ENCODE data around the gene SNRPB2. TPM values are rescaled to one million over a fixed set of nuclear protein-coding genes. Genes with fewer than 3 reads are reported as not detected.

The SNRPB2 gene
- total RNA-seq, 4 donors from 2014 or later, result 23.0 to 38.1 (median 30.3) TPM

DNA sequence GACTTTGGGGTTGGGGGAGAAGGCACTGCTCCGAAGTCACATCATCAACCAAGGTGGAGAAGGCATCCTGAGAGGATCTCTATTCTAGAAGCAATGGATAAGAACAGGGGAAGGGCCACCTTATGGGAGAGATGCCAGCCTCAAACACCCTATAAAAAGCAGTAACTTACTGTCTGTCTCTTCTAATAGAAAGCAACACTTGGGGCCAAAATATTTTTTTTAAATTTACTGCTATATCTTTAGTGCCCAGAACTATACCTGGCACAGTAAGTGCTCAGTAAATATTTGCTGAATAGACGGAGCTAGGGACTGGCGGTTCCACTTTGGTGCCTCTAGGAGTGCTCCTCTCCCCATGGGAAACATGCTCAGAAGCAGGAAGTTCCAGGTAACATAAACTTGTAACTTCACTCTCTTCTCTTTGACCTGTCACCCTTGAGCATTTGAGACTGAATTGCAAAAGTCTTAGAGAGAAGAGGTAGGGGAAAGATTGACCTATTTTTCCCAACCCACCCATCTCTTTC is 17.5 kb downstream of the SNRPB2 start:
- TF ChIP-seq, protein P1, sequence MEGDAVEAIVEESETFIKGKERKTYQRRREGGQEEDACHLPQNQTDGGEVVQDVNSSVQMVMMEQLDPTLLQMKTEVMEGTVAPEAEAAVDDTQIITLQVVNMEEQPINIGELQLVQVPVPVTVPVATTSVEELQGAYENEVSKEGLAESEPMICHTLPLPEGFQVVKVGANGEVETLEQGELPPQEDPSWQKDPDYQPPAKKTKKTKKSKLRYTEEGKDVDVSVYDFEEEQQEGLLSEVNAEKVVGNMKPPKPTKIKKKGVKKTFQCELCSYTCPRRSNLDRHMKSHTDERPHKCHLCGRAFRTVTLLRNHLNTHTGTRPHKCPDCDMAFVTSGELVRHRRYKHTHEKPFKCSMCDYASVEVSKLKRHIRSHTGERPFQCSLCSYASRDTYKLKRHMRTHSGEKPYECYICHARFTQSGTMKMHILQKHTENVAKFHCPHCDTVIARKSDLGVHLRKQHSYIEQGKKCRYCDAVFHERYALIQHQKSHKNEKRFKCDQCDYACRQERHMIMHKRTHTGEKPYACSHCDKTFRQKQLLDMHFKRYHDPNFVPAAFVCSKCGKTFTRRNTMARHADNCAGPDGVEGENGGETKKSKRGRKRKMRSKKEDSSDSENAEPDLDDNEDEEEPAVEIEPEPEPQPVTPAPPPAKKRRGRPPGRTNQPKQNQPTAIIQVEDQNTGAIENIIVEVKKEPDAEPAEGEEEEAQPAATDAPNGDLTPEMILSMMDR (IDR thresholded peaks at IDR 0.05), result no peak
- ATAC-seq (ENCODE audit: low FRiP score) (no peak), DNase-seq (ENCODE audit: low spot score) (no peak)

DNA sequence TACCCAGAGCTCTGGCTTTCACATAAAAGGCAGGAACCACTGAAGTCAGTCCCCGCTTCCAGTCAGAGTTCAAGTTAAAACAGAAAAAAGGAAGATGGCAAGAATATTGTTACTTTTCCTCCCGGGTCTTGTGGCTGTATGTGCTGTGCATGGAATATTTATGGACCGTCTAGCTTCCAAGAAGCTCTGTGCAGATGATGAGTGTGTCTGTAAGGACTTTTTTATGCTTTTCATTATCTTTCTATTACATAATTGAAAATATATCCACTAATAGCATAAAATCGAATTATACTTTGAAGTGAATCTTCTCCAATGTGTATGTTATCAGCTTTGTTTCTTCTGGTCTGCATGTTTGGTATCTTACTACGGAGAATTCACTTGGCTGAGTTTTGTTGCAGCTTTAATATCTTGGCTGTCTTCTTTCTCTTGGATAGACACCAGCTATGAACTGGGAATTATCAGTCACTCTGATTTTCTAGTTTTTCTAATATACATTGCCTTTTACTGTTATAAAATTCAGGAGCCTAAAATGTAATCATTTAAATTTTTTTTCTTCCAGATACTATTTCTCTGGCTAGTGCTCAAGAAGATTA is 18.6 kb downstream of the SNRPB2 start, which contains the start of gene OTOR:
Gene OTOR, plus strand, starts transcription at position 51 of the 593 bp plus-strand sequence. Its CDS starts 44 bp downstream, at position 95.
- TF ChIP-seq, protein P1 (IDR thresholded peaks at IDR 0.05), result no peak
- DNase-seq (ENCODE audit: low spot score), result no peak
- ATAC-seq (ENCODE audit: low FRiP score), result no peak

DNA sequence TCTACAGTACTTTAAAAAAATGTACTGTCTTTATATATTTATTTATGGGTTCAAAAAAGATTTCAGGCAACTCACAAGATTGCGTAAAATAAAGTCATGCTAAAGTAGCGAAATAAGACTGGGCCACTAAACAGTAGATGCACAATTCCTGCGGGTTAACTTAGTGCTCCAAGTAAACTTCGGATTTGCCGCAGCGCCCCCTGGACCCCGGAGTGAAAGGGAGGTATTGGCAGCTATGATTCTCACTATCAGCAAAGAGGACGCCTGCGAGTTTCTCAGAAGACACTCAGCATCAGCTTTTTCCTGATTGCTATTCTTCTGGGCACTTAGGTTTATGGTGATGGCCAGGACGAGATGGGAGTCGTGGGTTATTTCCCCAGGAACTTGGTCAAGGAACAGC is 19.7 kb downstream of the SNRPB2 start:
- DNase-seq (ENCODE audit: low spot score) (no peak), ATAC-seq (ENCODE audit: low FRiP score) (no peak)
- TF ChIP-seq, protein P1 (IDR thresholded peaks at IDR 0.05), result no peak

DNA sequence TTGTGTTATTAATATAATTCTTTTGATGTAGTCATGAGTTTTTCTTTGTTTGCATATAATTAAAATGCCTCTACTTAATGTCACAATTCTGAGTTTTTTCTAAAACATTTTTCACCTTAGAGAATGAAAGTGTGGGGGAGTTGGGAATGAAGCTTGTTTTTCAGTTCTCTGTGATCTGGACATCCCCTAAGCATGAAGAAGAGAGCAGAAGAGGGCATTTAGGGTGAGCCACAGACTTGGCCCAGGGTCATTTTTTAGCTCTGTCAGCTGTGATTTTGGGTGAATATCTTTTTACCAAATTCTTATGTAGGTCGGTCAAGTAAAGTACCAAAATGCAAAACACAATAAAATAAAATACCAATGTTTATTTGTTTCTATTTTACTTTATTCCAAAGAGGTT is 22.3 kb downstream of the SNRPB2 start:
- TF ChIP-seq, protein P1 (IDR thresholded peaks at IDR 0.05), result no peak
- ATAC-seq (ENCODE audit: low FRiP score) (no peak), DNase-seq (ENCODE audit: low spot score) (no peak)

DNA sequence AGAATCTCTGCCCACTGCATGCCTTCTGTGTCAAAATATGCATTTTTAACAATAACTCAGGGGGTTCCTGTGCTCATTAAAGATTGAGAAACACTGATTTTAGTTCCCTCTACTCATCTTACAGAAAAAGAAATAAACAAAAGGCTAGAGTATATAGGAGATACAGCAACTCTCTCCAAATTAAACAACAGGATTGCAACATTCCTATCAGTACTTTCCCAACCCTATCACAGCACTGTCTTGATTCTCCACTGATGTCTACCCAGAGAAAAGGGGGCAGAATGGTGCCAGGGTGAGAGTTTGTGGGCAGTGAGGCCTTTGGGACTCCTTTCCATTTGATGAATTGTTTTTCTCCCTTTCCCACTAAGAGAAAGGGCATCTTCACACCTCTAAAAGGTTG is 23.1 kb downstream of the SNRPB2 start:
- DNase-seq (ENCODE audit: low spot score), result no peak
- TF ChIP-seq, protein P1 (IDR thresholded peaks at IDR 0.05), result no peak
- no peak for ATAC-seq (ENCODE audit: low FRiP score)

DNA sequence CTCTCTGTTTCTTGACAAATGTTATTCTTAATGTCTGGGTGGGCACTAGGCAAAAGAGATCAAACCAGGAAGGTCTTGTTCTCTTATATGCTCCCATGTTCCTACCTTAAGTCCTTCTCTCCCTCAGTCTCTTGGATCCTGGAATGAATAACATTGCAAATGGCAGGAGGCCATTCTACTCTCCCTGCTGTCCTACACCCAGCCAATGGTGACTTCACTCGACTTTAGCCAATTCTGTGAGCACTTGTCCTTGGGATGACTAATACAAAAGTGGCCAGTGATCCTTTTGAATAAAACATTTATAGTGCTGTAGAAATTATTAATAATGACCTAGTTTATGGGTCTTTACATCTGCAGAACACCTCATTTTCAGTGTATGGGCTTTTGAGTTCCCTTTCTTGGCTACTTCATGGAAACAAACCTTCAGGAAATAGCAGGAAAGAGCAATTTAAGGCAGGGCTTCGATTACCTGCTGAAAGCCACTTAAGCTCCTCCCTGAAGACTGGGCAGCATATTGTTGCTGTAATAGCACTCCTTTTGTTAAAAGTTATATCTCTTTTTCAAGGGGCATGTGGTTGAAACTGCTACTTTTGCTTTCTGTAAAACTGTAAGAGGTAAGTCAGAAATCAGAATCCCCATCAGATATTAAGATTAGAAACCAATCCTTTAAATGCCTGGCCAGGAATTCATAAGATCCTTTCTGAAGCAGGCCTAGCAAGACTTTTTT is 28.8 kb downstream of the SNRPB2 start:
- TF ChIP-seq, protein P1 (IDR thresholded peaks at IDR 0.05), result no peak
- no peak for DNase-seq (ENCODE audit: low spot score)
- ATAC-seq (ENCODE audit: low FRiP score), result no peak
